Stimulated activated CD8-positive, alpha-beta memory T cell treated with anti-CD3 and anti-CD28 coated beads, Interleukin-4, amount 100 ng/mL, for 24 hours (primary cell): ENCODE measurements around the gene SLC1A1.

Experiments
- DNase-seq: peaks from one replicate; pipeline ENCODE4 v3.0.0-alpha.2; 2020; ENCODE audit warnings: low read depth

SLC1A1 gene

GRCh38 chr9:4620057-4620765, 129.9 kb downstream of the SLC1A1 start:
- no peak for DNase-seq

- DNase-seq: no peak
Observed at GRCh38 chr9:4620881-4621555, 130.8 kb downstream of the SLC1A1 start.

- no peak for DNase-seq
Observed at GRCh38 chr9:4622016-4622415, 131.7 kb downstream of the SLC1A1 start.

GRCh38 chr9:4630836-4631235, 140.6 kb downstream of the SLC1A1 start:
- no peak for DNase-seq
